OCI-LY7 (cell line): ENCODE data around the gene COG7.

Source experiments
- CTCF ChIP-seq: fragments of 200-600 bp; sonication (generic); conservative IDR thresholded peaks from 2 replicates; pipeline ENCODE4 v1.5.1; 2014; ENCODE audit warnings: mild to moderate bottlenecking, antibody characterized with exemption, low read length, moderate library complexity, mixed read lengths
- EZH2phosphoT487 ChIP-seq: fragments of 200-600 bp; sonication (generic); IDR thresholded peaks from 2 replicates; pipeline ENCODE4 v1.6.1; 2018; ENCODE audit warnings: low read depth, borderline replicate concordance, mild to moderate bottlenecking, mixed run types, antibody characterized with exemption, low read length, moderate library complexity, mixed read lengths

GRCh38 chr16:23464196-23464595 is 11.2 kb upstream of the COG7 start:
- TF ChIP-seq CTCF, result no peak
- no peak for TF ChIP-seq EZH2phosphoT487
